ENCODE measurements around the gene ELAVL1. TPM values are rescaled to one million over a fixed set of nuclear protein-coding genes. Genes with fewer than 3 reads are reported as not detected.
A peak's percentile ranks its signal among the peaks of the same experiment; 100 is the strongest.
"Not testable (repeated sequence)": the region's sequence is repeated elsewhere in the genome, so short reads cannot be mapped to it uniquely, and the experiment has no call there.

ELAVL1 gene
- total RNA-seq, 2 experiments from 2014 or later = 65.4 to 168 TPM

DNA sequence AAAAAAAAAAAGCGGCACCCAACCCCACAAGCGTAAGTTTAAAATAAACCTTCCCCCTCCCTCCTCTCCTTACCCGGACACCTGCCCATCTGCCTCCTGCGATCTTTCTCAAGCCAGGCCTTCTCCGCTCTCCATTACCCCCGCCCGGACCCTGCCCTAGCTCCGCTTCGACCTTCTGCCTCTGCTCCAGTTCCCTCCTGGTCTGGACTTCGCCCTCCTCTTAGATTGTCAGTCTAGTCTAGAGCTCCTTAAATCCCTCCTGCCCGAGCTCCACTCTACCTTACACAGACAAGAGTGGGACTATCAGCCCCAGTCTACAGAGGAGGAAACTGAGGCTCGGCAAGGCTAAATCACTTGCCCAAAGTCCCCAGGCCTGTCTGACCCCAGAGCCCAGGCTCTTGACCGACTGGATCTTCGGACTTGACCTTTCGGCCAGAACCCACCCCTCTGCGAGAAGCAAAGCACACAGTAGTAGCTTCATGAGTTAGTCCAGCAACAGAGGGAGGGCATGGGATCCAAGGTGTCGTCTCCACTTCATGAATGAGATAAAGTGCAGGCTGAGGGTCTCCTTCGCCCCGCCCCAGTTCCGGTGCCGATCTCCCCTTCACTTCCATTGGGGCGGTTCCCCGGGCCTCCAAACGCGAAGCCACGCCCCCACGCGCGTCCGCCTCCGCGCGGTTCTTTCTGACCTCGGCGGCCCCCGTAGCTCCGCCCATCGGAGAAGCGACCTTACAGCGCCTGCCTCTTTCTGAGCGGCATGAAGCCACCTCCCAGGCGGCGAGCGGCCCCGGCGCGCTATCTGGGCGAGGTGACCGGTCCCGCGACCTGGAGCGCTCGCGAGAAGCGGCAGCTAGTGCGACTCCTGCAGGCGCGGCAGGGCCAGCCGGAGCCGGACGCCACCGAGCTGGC, 85.6 kb downstream of the ELAVL1 start, which contains the start of gene SNAPC2:
Gene SNAPC2, plus strand, starts transcription at position 729 of the 909 bp plus-strand sequence. Its CDS starts 29 bp downstream, at position 758.
- ChIA-PET POLR2A (interaction anchor here (0.6 to 2.2 kb wide), 5 partner anchors 8 to 536 kb away, joined by 3 to 12 read pairs (median 4); partner anchors contain the start of gene TIMM44), CTCF (ENCODE audit: unreplicated experiment) (interaction anchor here (0.5 to 1.4 kb wide), 10 partner anchors 8 to 677 kb away, joined by 3 to 15 read pairs (median 6); partner anchors contain the start of gene TIMM44)
- TF ChIP-seq, protein P1, sequence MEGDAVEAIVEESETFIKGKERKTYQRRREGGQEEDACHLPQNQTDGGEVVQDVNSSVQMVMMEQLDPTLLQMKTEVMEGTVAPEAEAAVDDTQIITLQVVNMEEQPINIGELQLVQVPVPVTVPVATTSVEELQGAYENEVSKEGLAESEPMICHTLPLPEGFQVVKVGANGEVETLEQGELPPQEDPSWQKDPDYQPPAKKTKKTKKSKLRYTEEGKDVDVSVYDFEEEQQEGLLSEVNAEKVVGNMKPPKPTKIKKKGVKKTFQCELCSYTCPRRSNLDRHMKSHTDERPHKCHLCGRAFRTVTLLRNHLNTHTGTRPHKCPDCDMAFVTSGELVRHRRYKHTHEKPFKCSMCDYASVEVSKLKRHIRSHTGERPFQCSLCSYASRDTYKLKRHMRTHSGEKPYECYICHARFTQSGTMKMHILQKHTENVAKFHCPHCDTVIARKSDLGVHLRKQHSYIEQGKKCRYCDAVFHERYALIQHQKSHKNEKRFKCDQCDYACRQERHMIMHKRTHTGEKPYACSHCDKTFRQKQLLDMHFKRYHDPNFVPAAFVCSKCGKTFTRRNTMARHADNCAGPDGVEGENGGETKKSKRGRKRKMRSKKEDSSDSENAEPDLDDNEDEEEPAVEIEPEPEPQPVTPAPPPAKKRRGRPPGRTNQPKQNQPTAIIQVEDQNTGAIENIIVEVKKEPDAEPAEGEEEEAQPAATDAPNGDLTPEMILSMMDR (conservative IDR thresholded peaks at IDR 0.05; ENCODE audit: low read length) = no peak
- TF ChIP-seq EZH2phosphoT487 (IDR thresholded peaks at IDR 0.05; ENCODE audit: borderline replicate concordance, low read depth, low read length) = no peak
- peak within 1 kb of the TSS; percentile 59 for H3K27ac ChIP-seq (ENCODE audit: low read depth, low read length, poor library complexity, severe bottlenecking)
- H4K20me1 ChIP-seq (ENCODE audit: insufficient read depth, low read length) = peaks cover 6% of the 10 kb centered on the region; the same call in 1 of the 2 replicates
- no peaks in the 10 kb centered on the region for H3K9me2 ChIP-seq (ENCODE audit: insufficient read depth, low read length)
- no peaks in the 10 kb centered on the region for H3K9me3 ChIP-seq (ENCODE audit: low read length)
- BruUV-seq (replicated peaks) = no TSS peak
- peak within 1 kb of the TSS; percentile 77 for H2AFZ ChIP-seq (ENCODE audit: low read length)
- peaks cover 3% of the 10 kb centered on the region; the same call in 1 of the 2 replicates for H3K36me3 ChIP-seq (ENCODE audit: insufficient read depth, low read length)
- H3K4me3 ChIP-seq (ENCODE audit: low read depth, low read length, poor library complexity, severe bottlenecking) = peak within 1 kb of the TSS; percentile 73
- H3K4me2 ChIP-seq (ENCODE audit: low read length) = peak within 1 kb of the TSS; percentile 86
- no peaks in the 10 kb centered on the region for H3K79me2 ChIP-seq (ENCODE audit: insufficient read depth, low read depth, low read length)
- intact Hi-C loops (cut with micrococcal nuclease; ENCODE audit: unreplicated experiment) = loop anchor here (2.0 kb wide), 3 partner anchors 23 to 67 kb away; partner anchors contain the start of gene TIMM44
- H3K4me1 ChIP-seq (ENCODE audit: insufficient read depth, low read length, poor library complexity, severe bottlenecking) = peaks cover 16% of the 10 kb centered on the region
- peak; percentile 96 for DNase-seq (ENCODE audit: low spot score)

DNA sequence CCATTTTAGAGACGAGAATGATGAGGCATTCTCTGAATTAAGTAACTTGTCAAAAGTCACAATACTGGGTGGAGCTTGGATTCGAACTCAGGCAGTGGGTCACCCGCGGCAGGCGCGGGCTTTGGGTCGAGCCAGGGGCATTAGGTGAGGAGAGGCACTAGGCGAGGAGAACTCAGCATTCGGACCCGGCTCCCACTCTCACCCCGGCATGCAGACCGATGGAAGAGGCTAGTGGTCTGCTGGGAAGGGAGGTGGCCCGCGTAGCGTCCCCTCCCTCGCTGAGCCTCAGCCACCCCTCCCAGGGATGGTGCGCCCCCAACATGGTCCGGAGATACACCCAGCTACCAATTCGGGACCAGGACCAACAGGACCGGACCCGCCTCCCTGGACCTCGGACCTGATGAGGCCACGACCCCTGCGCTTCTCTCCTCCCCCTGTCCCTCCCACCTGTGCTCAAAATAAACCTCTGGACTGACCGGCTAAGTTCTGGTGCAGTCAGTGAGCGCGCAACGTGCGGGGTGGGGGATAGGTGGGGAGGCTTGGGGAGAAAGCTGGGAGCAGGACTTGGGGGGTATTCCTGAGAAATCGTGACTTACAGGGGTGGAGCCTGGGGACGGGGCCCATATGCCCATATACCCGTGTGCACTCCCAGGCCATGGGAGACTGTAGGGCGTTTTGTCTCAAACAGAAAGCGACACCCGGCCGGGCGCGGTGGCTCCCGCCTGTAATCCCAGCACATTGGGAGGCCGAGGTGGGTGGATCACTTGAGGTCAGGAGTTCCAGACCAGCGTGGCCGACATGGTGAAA, 86.6 kb downstream of the ELAVL1 start:
- DNase-seq (ENCODE audit: low spot score) = no peak
- H3K4me3 ChIP-seq (ENCODE audit: low read depth, low read length, poor library complexity, severe bottlenecking) = no peak overlapping the region
- H3K4me1 ChIP-seq (ENCODE audit: insufficient read depth, low read length, poor library complexity, severe bottlenecking) = peaks cover 16% of the 10 kb centered on the region
- no peak overlapping the region for H3K27ac ChIP-seq (ENCODE audit: low read depth, low read length, poor library complexity, severe bottlenecking)
- peaks cover 3% of the 10 kb centered on the region; the same call in 1 of the 2 replicates for H3K36me3 ChIP-seq (ENCODE audit: insufficient read depth, low read length)
- no TSS peak for BruUV-seq (replicated peaks)
- CTCF ChIA-PET (ENCODE audit: unreplicated experiment) = interaction anchor here (0.5 to 1.0 kb wide), 2 partner anchors 50 to 676 kb away, joined by 3 to 5 read pairs; no protein-coding TSS in a partner anchor
- H3K79me2 ChIP-seq (ENCODE audit: insufficient read depth, low read depth, low read length) = no peaks in the 10 kb centered on the region
- TF ChIP-seq EZH2phosphoT487 (IDR thresholded peaks at IDR 0.05; ENCODE audit: borderline replicate concordance, low read depth, low read length) = no peak
- TF ChIP-seq, protein P1 (conservative IDR thresholded peaks at IDR 0.05; ENCODE audit: low read length) = no peak
- H2AFZ ChIP-seq (ENCODE audit: low read length) = no peak overlapping the region
- H4K20me1 ChIP-seq (ENCODE audit: insufficient read depth, low read length) = peaks cover 6% of the 10 kb centered on the region; the same call in 1 of the 2 replicates
- H3K9me3 ChIP-seq (ENCODE audit: low read length) = no peaks in the 10 kb centered on the region
- intact Hi-C loops (cut with micrococcal nuclease; ENCODE audit: unreplicated experiment) = no loop called here
- no peak overlapping the region for H3K4me2 ChIP-seq (ENCODE audit: low read length)
- POLR2A ChIA-PET = no interaction called here
- H3K9me2 ChIP-seq (ENCODE audit: insufficient read depth, low read length) = no peaks in the 10 kb centered on the region

DNA sequence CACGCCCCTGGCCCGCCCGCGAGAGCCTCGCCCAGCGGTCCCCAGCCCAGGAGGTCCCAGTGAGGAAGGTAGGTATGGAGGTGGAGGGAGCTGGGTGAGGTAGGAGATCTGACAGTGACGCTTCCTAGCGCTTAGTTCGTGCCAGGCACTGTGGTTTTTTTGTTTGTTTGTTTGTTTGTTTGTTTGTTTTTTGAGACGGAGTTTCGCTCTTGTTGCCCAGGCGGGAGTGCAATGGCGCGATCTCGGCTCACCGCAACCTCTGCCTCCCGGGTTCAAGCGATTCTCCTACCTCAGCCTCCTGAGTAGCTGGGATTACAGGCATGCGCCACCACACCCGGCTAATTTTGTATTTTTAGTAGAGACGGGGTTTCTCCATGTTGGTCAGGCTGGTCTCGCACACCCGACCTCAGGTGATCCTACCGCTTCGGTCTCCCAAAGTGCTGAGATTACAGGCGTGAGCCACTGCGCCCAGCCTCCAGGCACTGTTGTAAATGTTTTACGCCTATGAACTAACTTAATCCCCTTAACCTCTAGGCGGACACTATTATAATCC, 87.3 kb downstream of the ELAVL1 start:
- H4K20me1 ChIP-seq (ENCODE audit: insufficient read depth, low read length); H3K9me2 ChIP-seq (ENCODE audit: insufficient read depth, low read length); CTCF ChIA-PET (ENCODE audit: unreplicated experiment); DNase-seq (ENCODE audit: low spot score); intact Hi-C loops (cut with micrococcal nuclease; ENCODE audit: unreplicated experiment); H3K27ac ChIP-seq (ENCODE audit: low read depth, low read length, poor library complexity, severe bottlenecking); H3K4me3 ChIP-seq (ENCODE audit: low read depth, low read length, poor library complexity, severe bottlenecking); BruUV-seq (replicated peaks); H3K36me3 ChIP-seq (ENCODE audit: insufficient read depth, low read length); H3K79me2 ChIP-seq (ENCODE audit: insufficient read depth, low read depth, low read length); POLR2A ChIA-PET; H3K9me3 ChIP-seq (ENCODE audit: low read length); H2AFZ ChIP-seq (ENCODE audit: low read length); H3K4me2 ChIP-seq (ENCODE audit: low read length): not testable (repeated sequence)
- peaks cover 16% of the 10 kb centered on the region for H3K4me1 ChIP-seq (ENCODE audit: insufficient read depth, low read length, poor library complexity, severe bottlenecking)
